SK-N-SH treated with all-trans-retinoic acid at 6 μM for 48 hours (cell line): ENCODE data around the gene GABBR2.

Experiments
- ARNTL ChIP-seq: fragments of 450-650 bp; formaldehyde crosslinking; IDR thresholded peaks from 2 replicates; pipeline ENCODE4 v1.5.0; 2020; ENCODE audit warnings: low read depth, mild to moderate bottlenecking, moderate library complexity, borderline replicate concordance
- CSDC2 ChIP-seq: fragments of 250-450 bp; sonication (Bioruptor Pico); IDR thresholded peaks from 2 replicates; pipeline ENCODE4 v1.5.0; 2020; ENCODE audit warnings: mild to moderate bottlenecking, moderate library complexity
- CSRNP3 ChIP-seq: fragments of 250-450 bp; sonication (Bioruptor Pico); IDR thresholded peaks from 2 replicates; pipeline ENCODE4 v1.5.1; 2021; ENCODE audit warnings: mild to moderate bottlenecking, moderate library complexity
- ESRRG ChIP-seq: fragments of 250-450 bp; sonication (Bioruptor Pico); IDR thresholded peaks from 2 replicates; pipeline ENCODE4 v1.6.1; 2021; ENCODE audit warnings: mild to moderate bottlenecking
- GLIS3 ChIP-seq: fragments of 250-450 bp; sonication (Bioruptor Pico); IDR thresholded peaks from 2 replicates; pipeline ENCODE4 v1.5.0; 2020; ENCODE audit warnings: mild to moderate bottlenecking, moderate library complexity
- ISL1 ChIP-seq: fragments of 250-450 bp; sonication (Bioruptor Pico); IDR thresholded peaks from 2 replicates; pipeline ENCODE4 v2.1.2; 2022; ENCODE audit warnings: mild to moderate bottlenecking, moderate library complexity
- PATZ1 ChIP-seq: fragments of 250-450 bp; sonication (Bioruptor Pico); IDR thresholded peaks from 2 replicates; pipeline ENCODE4 v1.8.0; 2020; ENCODE audit warnings: mild to moderate bottlenecking, moderate library complexity, borderline replicate concordance
- ZFP3 ChIP-seq: fragments of 250-450 bp; sonication (Bioruptor Pico); IDR thresholded peaks from 2 replicates; pipeline ENCODE4 v1.5.0; 2020; ENCODE audit warnings: mild to moderate bottlenecking, moderate library complexity
- ZNF565 ChIP-seq: fragments of 450-650 bp; formaldehyde crosslinking; conservative IDR thresholded peaks from 2 replicates; pipeline ENCODE4 v1.5.0; 2020; ENCODE audit warnings: low read depth, mild to moderate bottlenecking, moderate library complexity
- ZNF70 ChIP-seq: fragments of 450-650 bp; formaldehyde crosslinking; IDR thresholded peaks from 2 replicates; pipeline ENCODE4 v1.5.0; 2020; ENCODE audit warnings: mild to moderate bottlenecking, moderate library complexity

GRCh38 chr9:98449871-98450270 lies 258.9 kb downstream of the GABBR2 start:
- TF ChIP-seq ZNF70 (no peak), ZNF565 (CRISPR knock-in tag) (no peak), ESRRG (CRISPR knock-in tag) (no peak), ARNTL (CRISPR knock-in tag) (no peak), CSDC2 (CRISPR knock-in tag) (no peak), GLIS3 (CRISPR knock-in tag) (no peak), CSRNP3 (CRISPR knock-in tag) (no peak), ISL1 (no peak), PATZ1 (CRISPR knock-in tag) (no peak), ZFP3 (no peak)
